OCI-LY3 (cell line): ENCODE measurements around the gene SGCE.

ENCODE experiments used
- EZH2phosphoT487 ChIP-seq: fragments of 200-600 bp; shearing (Covaris generic); IDR thresholded peaks from 2 replicates; pipeline ENCODE4 v1.6.1; 2018; ENCODE audit warnings: antibody characterized with exemption, mixed run types, low read depth
- TF ChIP-seq, protein P1 (sequence below): fragments of 200-600, 300-600 bp; sonication (generic); IDR thresholded peaks from 2 replicates; pipeline ENCODE4 v1.5.1; 2014; ENCODE audit warnings: antibody characterized with exemption, low read length, low read depth

DNA sequence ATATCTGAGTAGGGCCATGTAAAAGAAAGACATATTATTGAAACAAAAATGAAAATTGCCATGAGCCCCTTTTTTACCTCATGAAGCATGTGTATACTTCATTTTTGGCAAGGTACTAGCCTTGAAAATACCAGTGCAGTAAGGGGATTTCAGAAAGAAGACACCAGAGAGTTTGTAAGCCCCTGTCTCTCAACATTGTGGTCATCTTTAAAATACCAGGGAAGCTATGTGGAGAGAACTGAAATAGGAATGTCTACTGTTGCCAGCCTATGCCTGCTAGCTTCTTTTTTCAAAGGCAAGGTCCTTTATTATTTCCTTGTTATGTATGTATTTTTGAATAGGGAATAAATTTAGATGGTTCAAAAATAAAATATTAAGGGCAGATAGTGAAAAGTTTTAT is 88.5 kb downstream of the SGCE start:
- TF ChIP-seq, protein P1, sequence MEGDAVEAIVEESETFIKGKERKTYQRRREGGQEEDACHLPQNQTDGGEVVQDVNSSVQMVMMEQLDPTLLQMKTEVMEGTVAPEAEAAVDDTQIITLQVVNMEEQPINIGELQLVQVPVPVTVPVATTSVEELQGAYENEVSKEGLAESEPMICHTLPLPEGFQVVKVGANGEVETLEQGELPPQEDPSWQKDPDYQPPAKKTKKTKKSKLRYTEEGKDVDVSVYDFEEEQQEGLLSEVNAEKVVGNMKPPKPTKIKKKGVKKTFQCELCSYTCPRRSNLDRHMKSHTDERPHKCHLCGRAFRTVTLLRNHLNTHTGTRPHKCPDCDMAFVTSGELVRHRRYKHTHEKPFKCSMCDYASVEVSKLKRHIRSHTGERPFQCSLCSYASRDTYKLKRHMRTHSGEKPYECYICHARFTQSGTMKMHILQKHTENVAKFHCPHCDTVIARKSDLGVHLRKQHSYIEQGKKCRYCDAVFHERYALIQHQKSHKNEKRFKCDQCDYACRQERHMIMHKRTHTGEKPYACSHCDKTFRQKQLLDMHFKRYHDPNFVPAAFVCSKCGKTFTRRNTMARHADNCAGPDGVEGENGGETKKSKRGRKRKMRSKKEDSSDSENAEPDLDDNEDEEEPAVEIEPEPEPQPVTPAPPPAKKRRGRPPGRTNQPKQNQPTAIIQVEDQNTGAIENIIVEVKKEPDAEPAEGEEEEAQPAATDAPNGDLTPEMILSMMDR = no peak
- TF ChIP-seq EZH2phosphoT487 = no peak
